Activated naive CD4-positive, alpha-beta T cell treated with anti-CD3 and anti-CD28 coated beads, Interleukin-2, amount 10 ng/mL, durations not matched to agents 7 days and 5 days (primary cell): ENCODE data around the gene IDUA.

Experiments
- CTCF ChIA-PET: fragments of 350-600 bp; sonication (Branson Sonifier 250); formaldehyde crosslinking; loops from one replicate; lab custom pipeline; 2021; ENCODE audit warnings: antibody characterized with exemption; lab: Charles Lee
- DNase-seq: peaks from one replicate; pipeline ENCODE4 v3.0.0-alpha.2; 2020
- H3K27ac Mint-ChIP-seq: one replicate; pipeline ENCODE4 v1.8.0; 2021; ENCODE audit warnings: mild to moderate bottlenecking, moderate library complexity, mixed read lengths
- H3K27me3 Mint-ChIP-seq: one replicate; pipeline ENCODE4 v1.8.0; 2021; ENCODE audit warnings: mild to moderate bottlenecking, mixed read lengths
- H3K36me3 Mint-ChIP-seq: one replicate; pipeline ENCODE4 v1.8.0; 2021; ENCODE audit warnings: mixed read lengths
- H3K4me1 Mint-ChIP-seq: one replicate; pipeline ENCODE4 v1.8.0; 2021; ENCODE audit warnings: mixed read lengths
- H3K4me3 Mint-ChIP-seq: one replicate; pipeline ENCODE4 v1.8.0; 2021; ENCODE audit warnings: mild to moderate bottlenecking, moderate library complexity, mixed read lengths
- H3K9me3 Mint-ChIP-seq: one replicate; pipeline ENCODE4 v1.8.0; 2021; ENCODE audit warnings: mixed read lengths

IDUA gene

DNA sequence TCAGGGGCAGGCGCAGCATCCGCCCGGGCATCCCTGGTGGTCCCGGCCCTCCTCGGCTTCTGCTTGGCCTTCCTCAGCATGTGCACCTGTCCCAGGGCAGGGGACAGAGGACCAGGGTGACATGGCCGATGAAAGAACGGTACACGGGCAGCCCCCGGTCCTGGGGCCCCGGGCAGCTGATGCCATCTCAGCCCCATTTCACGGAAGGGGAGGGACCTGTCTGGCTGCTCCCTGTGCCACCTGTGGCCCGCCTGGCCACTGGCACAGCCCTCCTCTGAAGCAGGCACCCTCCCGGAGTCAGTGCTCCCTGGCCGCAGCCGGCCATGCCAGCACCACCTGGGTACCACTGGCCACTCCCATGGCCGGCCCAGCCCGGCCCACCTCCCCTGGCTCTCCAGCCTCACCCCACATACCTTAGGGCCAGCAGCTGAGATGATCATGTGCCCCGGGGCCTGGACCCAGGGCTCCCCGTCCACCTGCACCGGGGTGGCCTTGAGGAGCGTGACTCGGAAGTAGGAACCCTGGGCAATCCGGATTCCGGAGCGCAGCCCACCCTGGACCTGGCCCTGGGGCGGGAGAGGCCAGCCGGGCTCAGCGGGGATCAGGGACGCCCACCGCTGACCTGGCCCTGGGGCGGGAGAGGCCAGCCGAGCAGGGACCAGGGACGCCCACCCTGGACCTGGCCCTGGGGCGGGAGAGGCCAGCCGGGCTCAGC lies 26.1 kb upstream of the IDUA start:
- peaks cover 6% of the 10 kb centered on the region for H3K36me3 Mint-ChIP-seq
- H3K9me3 Mint-ChIP-seq, result no peaks in the 10 kb centered on the region
- CTCF ChIA-PET, result no interaction called here
- no peaks in the 10 kb centered on the region for H3K4me1 Mint-ChIP-seq
- DNase-seq, result no peak
- no peak overlapping the region for H3K27ac Mint-ChIP-seq
- H3K4me3 Mint-ChIP-seq, result no peak overlapping the region
- no peaks in the 10 kb centered on the region for H3K27me3 Mint-ChIP-seq

DNA sequence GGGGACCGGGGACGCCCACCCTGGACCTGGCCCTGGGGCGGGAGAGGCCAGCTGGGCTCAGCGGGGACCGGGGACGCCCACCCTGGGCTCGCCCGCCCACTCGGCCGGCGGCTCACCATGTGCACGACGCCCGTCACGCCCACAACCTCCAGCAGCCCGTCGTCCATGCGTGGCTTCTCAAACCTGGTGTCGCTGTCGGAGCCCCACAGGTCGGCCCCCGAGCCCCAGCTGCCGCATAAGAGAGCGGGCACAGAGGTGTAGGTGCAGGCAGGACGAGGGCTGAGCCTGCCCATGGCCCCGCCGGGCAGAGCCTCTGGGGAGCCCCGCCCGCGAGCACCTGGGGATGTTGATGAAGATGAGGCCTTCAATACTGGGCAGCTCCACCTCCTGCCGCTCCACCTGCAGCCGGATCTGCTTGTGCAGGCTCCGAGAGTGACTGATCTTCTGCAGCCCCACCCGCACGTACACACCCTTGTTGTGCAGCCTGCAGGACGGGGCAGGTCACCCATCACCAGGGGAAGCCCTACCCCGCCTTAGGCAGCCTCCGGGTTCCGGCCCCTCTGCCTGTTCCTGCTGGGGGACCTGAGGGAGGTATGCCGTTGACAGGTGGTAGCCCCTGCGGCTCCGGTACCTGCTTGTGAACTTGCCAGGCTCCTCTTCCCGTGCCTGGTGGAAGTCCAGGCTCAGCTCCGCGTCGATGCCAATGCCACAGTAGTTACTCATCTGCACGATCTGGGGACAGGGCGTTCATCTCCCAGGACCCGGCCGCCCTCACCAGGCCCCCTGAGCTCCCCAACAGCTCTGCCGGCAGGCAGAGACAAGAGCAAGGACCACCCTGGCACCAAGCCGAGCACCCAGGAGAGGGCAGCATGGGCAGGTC lies 25.3 kb upstream of the IDUA start:
- CTCF ChIA-PET, result no interaction called here
- H3K36me3 Mint-ChIP-seq, result peaks cover 6% of the 10 kb centered on the region
- H3K27me3 Mint-ChIP-seq, result no peaks in the 10 kb centered on the region
- H3K4me1 Mint-ChIP-seq, result no peaks in the 10 kb centered on the region
- DNase-seq, result no peak
- no peaks in the 10 kb centered on the region for H3K9me3 Mint-ChIP-seq
- no peak overlapping the region for H3K4me3 Mint-ChIP-seq
- no peak overlapping the region for H3K27ac Mint-ChIP-seq

DNA sequence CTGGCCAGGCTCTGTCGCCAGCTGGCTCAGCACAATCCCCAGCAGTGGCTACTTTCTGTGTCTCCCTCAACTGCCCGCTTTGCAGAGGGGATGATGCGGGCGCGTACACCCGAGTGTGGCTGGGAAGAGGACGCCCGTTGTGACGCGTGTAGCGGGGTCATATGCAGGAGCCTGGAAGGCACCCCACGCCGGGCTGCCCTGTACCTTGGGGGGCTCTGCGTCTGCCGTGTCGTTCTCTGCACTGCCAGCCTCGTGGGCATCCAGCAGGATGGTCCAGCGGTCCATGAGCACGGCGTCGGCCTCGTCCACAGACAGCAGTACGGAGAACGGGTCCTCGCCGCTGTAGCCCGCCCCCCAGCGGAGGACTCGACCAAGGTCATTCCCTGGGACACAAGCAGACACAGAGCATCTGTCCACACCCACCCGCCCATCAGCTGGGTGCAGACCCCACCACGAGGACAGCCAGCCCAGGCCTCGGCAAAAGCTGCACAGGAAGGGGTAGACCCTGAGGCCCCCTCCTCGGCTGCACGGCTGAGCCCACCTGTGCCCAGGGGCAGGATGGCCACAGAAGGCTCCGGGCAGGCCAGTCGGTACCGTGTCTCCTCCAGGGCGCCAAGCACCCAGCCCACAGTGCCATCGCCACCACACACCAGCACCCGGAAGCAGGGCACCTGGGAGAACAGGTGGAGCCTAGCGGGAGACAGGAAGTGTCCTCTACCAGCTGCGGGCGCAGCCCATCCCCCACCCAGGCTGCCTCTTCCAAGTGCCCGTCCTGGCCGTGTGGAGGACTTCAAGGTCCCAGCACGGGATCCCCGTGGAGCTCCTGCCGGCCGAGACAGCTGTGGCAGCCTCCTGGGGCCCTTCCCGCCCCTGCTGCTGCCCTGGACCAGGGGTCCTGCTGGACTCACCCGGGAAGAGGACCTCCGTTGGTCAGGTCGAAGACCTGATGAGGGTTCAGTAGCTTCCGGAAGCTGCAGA lies 24.3 kb upstream of the IDUA start:
- Mint-ChIP-seq H3K36me3 (peaks cover 6% of the 10 kb centered on the region), H3K27me3 (no peaks in the 10 kb centered on the region), H3K27ac (no peak overlapping the region), H3K4me3 (no peak overlapping the region), H3K9me3 (no peaks in the 10 kb centered on the region), H3K4me1 (no peaks in the 10 kb centered on the region)
- CTCF ChIA-PET, result no interaction called here
- no peak for DNase-seq

DNA sequence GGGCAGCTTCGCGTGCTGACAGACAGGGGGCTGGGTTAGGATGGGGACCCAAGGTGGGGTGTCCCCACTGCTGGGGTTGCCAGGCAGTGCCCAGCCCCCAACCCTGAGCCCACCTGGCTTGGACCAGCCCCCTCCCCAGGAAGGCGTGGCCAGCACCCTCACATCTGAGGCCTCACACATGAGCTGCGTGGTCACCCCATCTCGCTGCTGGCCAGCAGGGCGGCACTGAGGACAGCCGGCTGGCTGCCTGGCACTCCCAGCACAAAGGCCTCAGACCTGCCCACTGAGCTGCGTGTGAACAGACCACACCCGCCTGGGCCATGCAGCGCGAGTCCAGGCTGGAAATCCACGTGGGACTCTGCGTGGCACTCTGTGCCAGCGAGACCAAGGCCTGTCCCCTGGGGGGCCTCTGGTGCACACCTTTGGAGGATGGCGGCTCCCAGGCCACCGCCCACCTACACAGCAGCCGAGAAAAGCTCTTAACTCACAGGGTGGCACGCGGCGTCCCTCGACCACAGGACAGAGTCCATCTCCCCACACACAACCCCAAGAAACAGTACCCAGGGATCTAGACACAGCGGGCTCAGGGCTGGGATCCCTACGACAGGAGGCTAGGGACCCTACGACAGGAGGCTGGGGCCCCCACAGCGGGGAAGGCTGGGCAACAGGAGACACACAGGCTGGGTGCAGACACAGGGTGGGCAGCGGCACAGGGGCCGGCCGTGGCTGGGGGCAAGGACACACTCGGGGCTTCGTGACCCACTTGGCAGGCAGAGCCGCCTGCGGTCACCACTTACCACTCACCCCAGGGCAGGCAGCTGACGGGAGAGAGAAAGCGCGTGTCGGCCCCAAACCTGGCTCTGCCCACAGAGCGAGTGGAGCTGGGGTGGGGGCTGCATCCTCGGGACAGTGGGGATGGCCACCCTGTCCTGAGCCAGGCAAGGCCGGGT lies 23.3 kb upstream of the IDUA start:
- Mint-ChIP-seq H3K9me3 (no peaks in the 10 kb centered on the region), H3K4me1 (no peaks in the 10 kb centered on the region), H3K4me3 (no peak overlapping the region), H3K27ac (no peak overlapping the region), H3K27me3 (no peaks in the 10 kb centered on the region), H3K36me3 (peaks cover 6% of the 10 kb centered on the region)
- CTCF ChIA-PET, result no interaction called here
- no peak for DNase-seq

DNA sequence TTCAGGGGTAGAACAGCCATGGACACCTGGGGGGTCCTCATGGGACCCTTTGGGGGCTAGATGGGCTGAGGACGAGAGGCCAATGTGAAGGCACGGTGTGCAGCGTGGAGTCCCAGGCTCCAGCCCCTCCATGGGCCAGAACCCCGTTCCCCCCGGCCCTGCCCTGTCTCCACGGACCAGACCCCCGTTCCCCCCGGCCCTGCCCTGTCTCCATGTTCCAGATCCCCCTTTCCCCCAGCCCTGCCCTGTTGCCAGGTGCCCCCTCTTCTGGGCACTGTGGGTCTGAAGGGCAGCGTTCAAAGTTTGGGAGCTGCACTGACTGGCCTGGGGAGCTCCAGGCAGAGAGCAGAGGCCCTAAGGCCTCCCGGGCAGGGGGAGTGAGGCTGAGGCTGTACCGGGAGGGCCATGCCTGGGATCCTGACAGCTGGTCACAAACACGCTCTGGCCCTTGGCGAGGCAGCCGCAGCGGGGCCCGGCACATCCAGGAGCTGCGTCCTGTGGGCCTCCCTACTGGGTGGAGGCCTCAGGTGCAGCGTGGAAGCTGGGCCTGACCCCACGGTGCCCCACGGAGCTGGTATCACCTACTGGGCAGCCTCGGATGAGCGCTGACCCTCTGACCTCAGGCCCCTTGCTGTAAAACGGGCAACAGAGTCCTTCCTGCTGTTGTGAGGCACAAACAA lies 22.4 kb upstream of the IDUA start:
- CTCF ChIA-PET, result no interaction called here
- DNase-seq, result no peak

DNA sequence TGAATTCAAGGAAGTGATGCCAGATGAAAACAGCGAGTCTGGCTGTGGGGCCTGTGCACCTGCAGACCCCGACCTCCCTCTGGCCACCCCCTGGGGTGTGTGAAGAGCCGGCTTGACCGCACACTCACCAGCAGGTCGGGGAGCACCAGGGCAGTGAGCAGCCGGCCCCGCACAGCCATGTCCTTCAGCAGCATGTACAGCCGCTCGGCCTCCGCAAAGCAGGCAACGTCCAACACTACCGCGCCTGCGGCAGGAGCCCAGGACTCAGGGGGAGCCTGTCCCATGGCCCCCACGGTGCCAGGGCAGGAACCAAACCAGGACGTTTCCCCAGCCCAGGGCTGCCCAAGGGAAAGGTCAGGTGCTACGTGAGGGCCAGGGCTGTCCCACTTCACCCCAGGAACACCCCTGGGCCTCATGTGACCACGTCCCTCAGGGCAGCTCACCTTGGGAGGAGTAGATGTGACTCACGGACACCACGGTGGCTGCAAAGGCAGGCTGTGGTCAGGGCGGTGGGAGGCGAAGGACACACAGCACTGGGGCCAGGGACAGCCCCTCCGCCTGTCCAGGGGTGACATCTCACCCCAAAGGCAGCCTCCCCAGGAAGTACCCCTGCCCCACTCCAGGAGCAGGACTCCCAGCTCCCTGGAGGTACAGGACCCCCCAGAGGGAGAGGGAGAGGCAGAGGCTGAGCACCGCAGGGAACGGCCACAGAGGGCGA lies 21.6 kb upstream of the IDUA start:
- CTCF ChIA-PET, result interaction anchor here (1.3 kb wide), 1 partner anchor 22 kb away, joined by 4 read pairs; the partner anchor contains the start of gene IDUA
- Mint-ChIP-seq H3K36me3 (peaks cover 3% of the 10 kb centered on the region), H3K9me3 (no peaks in the 10 kb centered on the region), H3K4me1 (no peaks in the 10 kb centered on the region), H3K4me3 (no peak overlapping the region), H3K27me3 (no peaks in the 10 kb centered on the region), H3K27ac (no peak overlapping the region)
- DNase-seq, result no peak

More for the DNA sequence above, 22.4 kb upstream of the IDUA start:
- Mint-ChIP-seq H3K4me1 (no peaks in the 10 kb centered on the region), H3K27ac (no peak overlapping the region), H3K9me3 (no peaks in the 10 kb centered on the region), H3K36me3 (peaks cover 3% of the 10 kb centered on the region), H3K27me3 (no peaks in the 10 kb centered on the region), H3K4me3 (no peak overlapping the region)

DNA sequence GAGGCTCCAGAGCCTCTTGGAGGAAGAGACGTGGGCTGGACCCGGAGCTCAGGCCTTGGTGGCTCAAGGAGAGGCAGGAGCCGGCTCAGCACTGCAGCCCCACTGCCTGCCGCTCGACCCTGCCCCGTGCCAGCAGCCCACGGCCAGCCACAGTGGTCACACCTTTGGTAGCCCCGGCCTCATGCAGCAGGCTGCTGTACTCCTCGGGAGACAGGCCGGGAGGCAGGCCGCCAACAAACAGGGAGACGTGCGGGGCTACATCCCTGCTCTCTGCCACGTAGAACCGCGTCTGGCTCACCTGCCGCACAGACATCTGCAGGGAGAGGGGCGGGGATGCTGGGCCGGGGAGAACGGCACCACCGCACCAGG lies 21.1 kb upstream of the IDUA start:
- Mint-ChIP-seq H3K4me1 (peaks cover 5% of the 10 kb centered on the region), H3K9me3 (no peaks in the 10 kb centered on the region), H3K27ac (no peak overlapping the region), H3K36me3 (peaks cover 3% of the 10 kb centered on the region), H3K4me3 (no peak overlapping the region), H3K27me3 (no peaks in the 10 kb centered on the region)
- no peak for DNase-seq
- CTCF ChIA-PET, result interaction anchor here (1.3 kb wide), 1 partner anchor 22 kb away, joined by 4 read pairs; the partner anchor contains the start of gene IDUA

DNA sequence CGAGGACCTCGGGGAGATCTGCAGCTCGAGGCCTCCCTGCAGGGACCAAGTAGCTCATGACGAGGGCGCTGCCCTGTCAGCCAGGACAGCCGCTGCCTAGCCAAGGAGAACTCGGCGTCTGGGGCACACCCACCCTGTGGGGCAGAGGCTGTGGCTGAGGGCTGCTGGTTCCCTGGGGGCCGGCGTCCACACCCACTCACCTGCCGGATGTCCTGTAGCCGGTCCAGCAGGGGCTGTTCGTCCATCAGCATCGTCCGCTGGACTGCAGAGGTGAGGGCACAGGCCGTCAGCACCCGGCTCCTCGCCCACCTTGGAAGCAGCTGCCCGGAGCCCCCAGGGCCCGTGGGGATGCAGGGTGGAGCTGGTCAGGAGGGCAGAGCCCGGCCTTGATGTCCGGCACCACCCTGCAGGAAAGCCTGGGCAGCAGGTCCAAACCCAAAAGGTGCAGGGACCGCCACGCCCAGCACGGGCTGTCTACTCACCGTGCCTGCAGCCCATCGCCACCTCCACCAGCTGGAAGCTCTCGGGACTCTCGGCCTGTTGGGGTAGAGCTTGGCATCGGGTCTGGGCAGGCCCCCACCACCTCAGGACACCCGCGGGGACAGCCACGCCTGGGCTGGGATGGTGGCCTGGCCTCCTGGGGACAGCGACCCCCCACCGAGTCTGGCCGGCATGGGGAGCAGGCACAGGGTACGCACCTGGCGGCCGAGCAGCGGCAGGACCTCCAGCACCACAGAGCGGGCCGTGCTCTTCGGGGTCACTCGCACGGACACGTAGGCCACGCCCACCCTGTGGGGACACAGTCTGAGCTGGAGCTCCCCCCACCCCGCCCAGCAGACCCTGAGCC lies 20.4 kb upstream of the IDUA start:
- Mint-ChIP-seq H3K4me1 (peaks cover 9% of the 10 kb centered on the region), H3K4me3 (no peak overlapping the region), H3K9me3 (no peaks in the 10 kb centered on the region), H3K27ac (no peak overlapping the region), H3K36me3 (peaks cover 3% of the 10 kb centered on the region), H3K27me3 (no peaks in the 10 kb centered on the region)
- no peak for DNase-seq
- CTCF ChIA-PET, result interaction anchor here (1.3 kb wide), 1 partner anchor 21 kb away, joined by 4 read pairs; the partner anchor contains the start of gene IDUA

DNA sequence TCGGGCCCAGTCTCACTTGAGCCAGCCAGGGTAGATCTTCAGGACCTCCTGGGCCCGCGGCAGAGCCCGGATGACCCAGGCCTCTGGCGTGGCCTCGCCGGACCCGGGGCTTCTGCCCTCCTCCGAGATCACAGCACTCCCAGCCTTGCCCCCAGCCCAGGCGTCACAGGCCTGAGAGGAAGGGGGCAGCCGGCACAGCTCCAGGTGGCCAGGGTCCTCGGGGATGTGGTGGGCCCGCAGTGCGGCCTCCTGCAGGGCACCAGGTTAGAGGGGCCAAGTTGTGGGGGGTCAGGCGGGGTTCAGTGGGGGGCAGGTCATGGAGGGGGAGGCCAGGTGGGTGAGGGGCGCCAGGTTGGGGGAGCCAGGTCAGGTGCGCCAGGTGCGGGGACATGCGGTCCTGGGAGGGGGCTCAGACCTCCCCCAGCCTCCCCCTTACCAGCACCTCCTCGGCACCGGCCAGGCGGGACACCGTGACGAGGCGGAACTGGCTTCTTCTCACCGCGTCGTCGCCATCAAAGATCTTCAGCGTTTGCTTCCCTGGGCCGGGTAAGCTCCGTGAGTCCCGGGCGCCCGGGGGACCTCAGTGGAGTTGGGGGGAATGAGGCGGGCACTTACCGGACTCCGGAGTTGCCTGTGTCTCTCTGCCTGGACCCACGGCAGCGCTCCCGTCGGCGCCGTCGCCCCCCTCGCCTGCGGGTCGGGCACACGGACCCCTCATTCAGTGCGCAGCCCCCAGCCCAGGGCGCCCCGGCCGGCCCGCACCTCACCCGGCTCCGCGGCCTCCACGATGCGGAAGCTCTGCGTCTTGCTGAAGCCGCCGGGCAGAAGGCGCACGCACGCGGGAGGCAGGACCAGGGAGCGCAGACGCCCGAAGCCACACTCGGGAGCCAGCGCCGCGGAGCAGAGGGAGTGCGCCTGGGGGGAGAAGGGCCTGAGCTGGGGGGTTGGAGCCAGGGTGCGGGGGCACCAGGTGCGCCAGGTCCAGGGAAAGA lies 19.4 kb upstream of the IDUA start:
- H3K4me3 Mint-ChIP-seq, result no peak overlapping the region
- DNase-seq, result no peak
- no peaks in the 10 kb centered on the region for H3K9me3 Mint-ChIP-seq
- CTCF ChIA-PET, result no interaction called here
- H3K4me1 Mint-ChIP-seq, result peaks cover 11% of the 10 kb centered on the region
- no peak overlapping the region for H3K27ac Mint-ChIP-seq
- no peaks in the 10 kb centered on the region for H3K27me3 Mint-ChIP-seq
- H3K36me3 Mint-ChIP-seq, result no peaks in the 10 kb centered on the region

DNA sequence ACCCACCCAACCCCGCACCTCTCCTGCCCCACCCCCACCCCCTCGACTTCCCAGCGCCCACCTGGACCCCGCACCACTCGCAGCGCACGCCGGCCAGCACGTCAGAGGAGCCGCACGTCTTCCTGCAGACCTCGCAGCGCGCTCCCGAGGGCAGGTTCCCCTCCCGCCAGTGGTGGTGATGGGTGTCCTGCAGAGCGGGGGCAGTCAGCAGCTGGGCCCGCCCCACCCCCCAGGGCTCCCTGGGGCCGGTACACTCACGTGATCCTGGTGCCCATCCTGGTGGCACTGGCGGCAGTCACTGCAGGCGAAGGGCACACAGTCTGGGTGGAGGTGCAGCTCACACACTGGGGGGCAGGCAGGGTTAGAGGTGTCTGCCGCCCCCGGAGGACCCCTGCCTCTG lies 18.6 kb upstream of the IDUA start:
- Mint-ChIP-seq H3K4me1 (peaks cover 11% of the 10 kb centered on the region), H3K27ac (no peak overlapping the region), H3K36me3 (no peaks in the 10 kb centered on the region), H3K27me3 (no peaks in the 10 kb centered on the region), H3K9me3 (no peaks in the 10 kb centered on the region), H3K4me3 (no peak overlapping the region)
- no peak for DNase-seq
- CTCF ChIA-PET, result no interaction called here
